B cell (primary cell): Measurements from ENCODE around the gene PUM1.

ENCODE experiments used
- EZH2 ChIP-seq: IDR thresholded peaks from 2 replicates; pipeline ENCODE4 v1.6.1; 2012; ENCODE audit warnings: borderline replicate concordance, low read depth, mild to moderate bottlenecking, moderate library complexity, low read length; ENCODE audit not compliant: insufficient read depth, poor library complexity, severe bottlenecking
- TF ChIP-seq, protein P1 (sequence below): fragments of 200-600 bp; IDR thresholded peaks from one replicate; pipeline ENCODE4 v1.8.0; 2022; ENCODE audit warnings: antibody characterized with exemption, mild to moderate bottlenecking

DNA sequence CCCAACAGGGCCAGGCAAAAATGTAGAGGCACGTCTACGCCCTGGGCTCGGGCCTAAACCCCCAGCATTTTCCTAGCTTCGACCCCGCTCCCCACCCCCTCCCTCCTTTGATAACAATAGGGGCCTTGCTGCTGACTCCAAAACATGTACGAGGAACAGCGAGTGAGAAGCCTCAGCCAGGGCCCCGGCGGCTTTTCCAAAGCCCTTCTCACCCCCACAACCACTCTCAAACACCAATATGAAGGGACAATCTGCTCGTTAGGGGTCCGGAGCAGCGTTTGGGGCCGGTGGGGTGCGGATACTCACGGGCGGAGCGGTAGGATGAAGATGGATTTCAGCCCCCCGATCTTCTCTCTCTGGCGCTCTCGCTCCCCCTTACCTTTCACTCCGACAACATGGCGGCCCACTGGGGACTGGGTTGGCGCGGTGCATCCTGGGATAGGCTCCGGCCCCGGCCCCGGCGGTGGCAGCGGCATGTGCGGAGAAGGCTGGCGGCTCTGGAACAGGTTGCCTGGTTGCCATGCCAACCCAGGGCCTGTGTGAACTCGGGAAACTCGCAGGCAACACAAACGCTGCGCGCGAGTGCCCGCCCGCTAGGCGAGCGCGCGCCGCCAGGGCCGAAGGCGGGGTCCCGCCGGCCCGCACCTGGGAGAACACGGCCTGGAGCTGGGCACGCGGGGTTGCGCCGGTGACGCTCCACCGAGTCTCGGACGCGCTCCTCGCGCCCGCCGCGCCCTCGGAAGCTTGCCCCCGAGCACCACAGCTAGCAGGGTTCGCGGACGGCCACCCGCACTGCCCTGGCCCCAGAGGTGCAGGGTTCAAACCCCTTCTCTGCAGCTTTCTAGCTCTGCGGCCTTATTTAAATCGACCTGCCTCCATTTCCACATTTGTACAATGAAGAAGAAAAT, at the start of gene PUM1:
- TF ChIP-seq, protein P1, sequence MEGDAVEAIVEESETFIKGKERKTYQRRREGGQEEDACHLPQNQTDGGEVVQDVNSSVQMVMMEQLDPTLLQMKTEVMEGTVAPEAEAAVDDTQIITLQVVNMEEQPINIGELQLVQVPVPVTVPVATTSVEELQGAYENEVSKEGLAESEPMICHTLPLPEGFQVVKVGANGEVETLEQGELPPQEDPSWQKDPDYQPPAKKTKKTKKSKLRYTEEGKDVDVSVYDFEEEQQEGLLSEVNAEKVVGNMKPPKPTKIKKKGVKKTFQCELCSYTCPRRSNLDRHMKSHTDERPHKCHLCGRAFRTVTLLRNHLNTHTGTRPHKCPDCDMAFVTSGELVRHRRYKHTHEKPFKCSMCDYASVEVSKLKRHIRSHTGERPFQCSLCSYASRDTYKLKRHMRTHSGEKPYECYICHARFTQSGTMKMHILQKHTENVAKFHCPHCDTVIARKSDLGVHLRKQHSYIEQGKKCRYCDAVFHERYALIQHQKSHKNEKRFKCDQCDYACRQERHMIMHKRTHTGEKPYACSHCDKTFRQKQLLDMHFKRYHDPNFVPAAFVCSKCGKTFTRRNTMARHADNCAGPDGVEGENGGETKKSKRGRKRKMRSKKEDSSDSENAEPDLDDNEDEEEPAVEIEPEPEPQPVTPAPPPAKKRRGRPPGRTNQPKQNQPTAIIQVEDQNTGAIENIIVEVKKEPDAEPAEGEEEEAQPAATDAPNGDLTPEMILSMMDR = no peak
- TF ChIP-seq EZH2 = no peak
